Osteoblast (primary cell): ENCODE measurements around the gene FHIT. TPM values are rescaled to one million over a fixed set of nuclear protein-coding genes. Genes with fewer than 3 reads are reported as not detected.

Experiments used
- DNase-seq: peaks from one replicate; pipeline ENCODE4 v3.0.0; 2011; ENCODE audit warnings: low spot score, mixed read lengths; ENCODE audit not compliant: insufficient read length; ENCODE audit errors: missing footprints
- H2AFZ ChIP-seq: 2 replicates; pipeline ENCODE4 v1.6.0; 2011; ENCODE audit warnings: mild to moderate bottlenecking, low read length
- H3K27ac ChIP-seq: 2 replicates; pipeline ENCODE4 v1.5.1; 2011; ENCODE audit warnings: mild to moderate bottlenecking, low read depth, low read length, moderate library complexity
- H3K27me3 ChIP-seq: 2 replicates; pipeline ENCODE4 v1.6.0; 2012; ENCODE audit warnings: mild to moderate bottlenecking, control low read depth, inconsistent platforms, low read length, moderate library complexity; ENCODE audit not compliant: insufficient read depth
- H3K36me3 ChIP-seq: 2 replicates; pipeline ENCODE4 v1.5.1; 2011; ENCODE audit warnings: mild to moderate bottlenecking, low read length, control low read depth, moderate library complexity; ENCODE audit not compliant: insufficient read depth
- H3K4me1 ChIP-seq: 2 replicates; pipeline ENCODE4 v1.5.1; 2011; ENCODE audit warnings: mild to moderate bottlenecking, low read length, control low read depth, moderate library complexity; ENCODE audit not compliant: insufficient read depth
- H3K4me2 ChIP-seq: 2 replicates; pipeline ENCODE4 v1.6.0; 2011; ENCODE audit warnings: mild to moderate bottlenecking, low read length; ENCODE audit not compliant: insufficient read depth
- H3K4me3 ChIP-seq: fragments of 200-600 bp; sonication (generic); 3 replicates; pipeline ENCODE4 v1.5.1; 2012; ENCODE audit warnings: mild to moderate bottlenecking, low read length, inconsistent platforms; ENCODE audit not compliant: insufficient read depth
- H3K79me2 ChIP-seq: 2 replicates; pipeline ENCODE4 v1.6.0; 2012; ENCODE audit warnings: mild to moderate bottlenecking, low read length, control low read depth, inconsistent platforms; ENCODE audit not compliant: insufficient read depth
- H3K9me3 ChIP-seq: 2 replicates; pipeline ENCODE4 v1.5.1; 2011; ENCODE audit warnings: low read depth, low read length, control low read depth
- H4K20me1 ChIP-seq: 2 replicates; pipeline ENCODE4 v1.6.0; 2012; ENCODE audit warnings: mild to moderate bottlenecking, low read length, control low read depth; ENCODE audit not compliant: insufficient read depth
- CTCF ChIP-seq: IDR thresholded peaks from 2 replicates; pipeline ENCODE4 v1.5.1; 2011; ENCODE audit warnings: mild to moderate bottlenecking, low read depth, low read length, moderate library complexity; ENCODE audit errors: extremely low read depth
- total RNA-seq: library from RNA; depleted of rRNA; stranded (reverse); fragments of >200 nt; gene quantifications from 2 replicates; pipeline ENCODE4 v1.2.3, GENCODE V29; 2012

FHIT gene
- total RNA-seq, 1 donor = 3.3 TPM

DNA sequence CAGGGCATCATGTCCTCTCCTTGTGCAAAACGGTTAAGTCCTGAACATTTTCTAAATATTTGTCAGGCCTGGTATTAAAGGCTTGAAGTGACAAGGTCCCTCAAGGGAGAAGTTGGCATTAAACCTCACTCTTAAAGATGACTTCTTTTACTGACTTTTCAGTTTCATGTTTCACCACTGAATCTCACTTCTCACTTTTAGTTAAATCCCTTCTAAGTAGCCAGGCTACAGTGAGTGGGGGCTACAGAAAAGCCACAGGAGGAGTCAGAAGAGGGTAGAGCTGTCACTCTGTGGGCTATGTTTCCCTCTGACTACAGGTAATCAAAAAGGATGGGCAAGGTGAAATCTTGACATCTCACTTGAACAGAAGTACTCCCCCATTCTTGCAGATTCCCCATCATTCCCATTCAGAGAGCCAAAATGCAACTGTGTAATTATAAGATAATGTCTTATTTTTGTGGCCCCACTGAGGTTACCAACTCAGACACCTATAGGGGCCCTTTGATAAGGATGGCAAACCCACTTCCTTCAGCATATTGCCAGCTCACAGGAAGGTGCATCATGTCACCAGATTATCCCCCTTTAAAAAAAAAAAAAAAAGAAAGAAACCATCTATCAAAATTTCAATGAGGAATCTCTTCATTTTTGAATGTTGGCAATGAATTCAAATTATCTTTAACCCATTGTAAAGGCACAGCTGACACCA is 1411.3 kb downstream of the FHIT start:
- H3K27ac ChIP-seq = no peak overlapping the region
- TF ChIP-seq CTCF = no peak
- peaks cover 6% of the 10 kb centered on the region for H3K4me1 ChIP-seq
- no peaks in the 10 kb centered on the region for H3K79me2 ChIP-seq
- H3K9me3 ChIP-seq = no peaks in the 10 kb centered on the region
- H3K27me3 ChIP-seq = no peaks in the 10 kb centered on the region
- no peak overlapping the region for H3K4me2 ChIP-seq
- H2AFZ ChIP-seq = no peak overlapping the region
- no peak overlapping the region for H3K4me3 ChIP-seq
- H4K20me1 ChIP-seq = no peaks in the 10 kb centered on the region
- no peak for DNase-seq
- H3K36me3 ChIP-seq = no peaks in the 10 kb centered on the region

- DNase-seq = peak; percentile 0
- no peaks in the 10 kb centered on the region for H3K79me2 ChIP-seq
- no peaks in the 10 kb centered on the region for H4K20me1 ChIP-seq
- peak overlapping the region; percentile 69 for H2AFZ ChIP-seq
- TF ChIP-seq CTCF = no peak
- peak overlapping the region; percentile 15 for H3K4me2 ChIP-seq
- H3K27me3 ChIP-seq = no peaks in the 10 kb centered on the region
- H3K36me3 ChIP-seq = no peaks in the 10 kb centered on the region
- no peak overlapping the region for H3K27ac ChIP-seq
- H3K9me3 ChIP-seq = no peaks in the 10 kb centered on the region
- peaks cover 6% of the 10 kb centered on the region for H3K4me1 ChIP-seq
- no peak overlapping the region for H3K4me3 ChIP-seq
Observed at GRCh38 chr3:59839283-59839682, 1412.0 kb downstream of the FHIT start.

DNA sequence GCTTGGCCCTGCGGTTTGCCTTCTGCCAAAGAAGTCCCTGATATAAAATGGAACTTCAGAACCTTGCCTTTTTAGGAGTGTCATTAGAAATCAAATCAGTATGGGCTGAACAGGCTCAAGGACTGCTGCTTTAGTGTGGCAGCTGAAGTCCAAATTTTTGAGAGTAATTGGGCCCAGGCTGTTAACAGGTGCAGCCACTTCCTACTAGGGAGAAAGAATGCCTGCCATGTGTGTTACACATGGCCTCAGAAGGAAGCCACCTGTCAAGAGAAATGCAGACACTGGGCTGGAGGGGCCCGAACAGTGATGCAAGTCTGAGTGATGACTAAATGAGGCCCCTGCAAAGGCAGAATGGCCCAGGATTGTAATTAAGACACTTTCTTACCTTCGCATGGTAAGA is 1414.7 kb downstream of the FHIT start:
- Histone ChIP-seq H4K20me1 (no peaks in the 10 kb centered on the region), H3K36me3 (no peaks in the 10 kb centered on the region), H3K4me3 (no peak overlapping the region), H3K27me3 (no peaks in the 10 kb centered on the region), H2AFZ (no peak overlapping the region), H3K27ac (no peak overlapping the region), H3K9me3 (no peaks in the 10 kb centered on the region), H3K79me2 (no peaks in the 10 kb centered on the region), H3K4me1 (peaks cover 6% of the 10 kb centered on the region), H3K4me2 (no peak overlapping the region)
- no peak for DNase-seq
- TF ChIP-seq CTCF = no peak

DNA sequence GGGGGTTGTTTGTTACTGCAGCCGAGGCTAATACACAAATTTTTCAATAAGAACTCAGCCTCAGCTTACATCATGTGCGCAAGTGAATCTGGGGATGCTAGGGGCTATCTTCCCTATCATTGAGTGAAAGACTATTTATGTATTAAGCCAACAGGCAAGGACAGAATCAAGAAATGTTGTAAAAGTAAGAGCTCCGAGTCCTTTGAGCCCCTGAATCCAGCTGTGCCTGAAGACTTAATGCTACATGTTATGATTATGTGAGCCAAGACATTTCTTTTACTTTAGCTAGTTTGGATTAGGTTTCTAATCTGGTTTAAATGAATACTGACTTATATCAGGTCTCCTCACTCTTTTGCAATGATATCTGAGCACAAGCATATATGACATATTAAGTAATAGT is 1418.5 kb downstream of the FHIT start:
- H4K20me1 ChIP-seq = no peaks in the 10 kb centered on the region
- H3K27me3 ChIP-seq = no peaks in the 10 kb centered on the region
- no peak overlapping the region for H2AFZ ChIP-seq
- H3K4me3 ChIP-seq = no peak overlapping the region
- no peaks in the 10 kb centered on the region for H3K36me3 ChIP-seq
- H3K4me2 ChIP-seq = no peak overlapping the region
- no peaks in the 10 kb centered on the region for H3K79me2 ChIP-seq
- H3K9me3 ChIP-seq = no peaks in the 10 kb centered on the region
- no peak overlapping the region for H3K27ac ChIP-seq
- no peak for TF ChIP-seq CTCF
- H3K4me1 ChIP-seq = no peaks in the 10 kb centered on the region
- DNase-seq = no peak
